ENCODE measurements around the gene NOS2.
"Not testable (repeated sequence)": the region's sequence is repeated elsewhere in the genome, so short reads cannot be mapped to it uniquely, and the experiment has no call there.

The NOS2 gene

GRCh38 chr17:27753726-27754125, 46.6 kb downstream of the NOS2 start:
- DNase-seq = not testable (repeated sequence)

- not testable (repeated sequence) for DNase-seq
These were observed 47.3 kb downstream of the NOS2 start for GRCh38 chr17:27752831-27753619.

- DNase-seq = no peak
These were observed 48.5 kb downstream of the NOS2 start for GRCh38 chr17:27751622-27752490.

- DNase-seq = no peak
These were observed 49.2 kb downstream of the NOS2 start for GRCh38 chr17:27751166-27751565.

GRCh38 chr17:27749562-27750150, 50.7 kb downstream of the NOS2 start:
- not testable (repeated sequence) for DNase-seq

- DNase-seq = no peak
These were observed 51.9 kb downstream of the NOS2 start for GRCh38 chr17:27748360-27748825.

GRCh38 chr17:27747462-27748359, 52.6 kb downstream of the NOS2 start:
- DNase-seq = no peak

GRCh38 chr17:27746881-27747280, 53.4 kb downstream of the NOS2 start:
- no peak for DNase-seq

- not testable (repeated sequence) for DNase-seq
These were observed 54.0 kb downstream of the NOS2 start for GRCh38 chr17:27746320-27746719.

- DNase-seq = not testable (repeated sequence)
These were observed 55.0 kb downstream of the NOS2 start for GRCh38 chr17:27745207-27745830.

GRCh38 chr17:27743281-27743885, 56.9 kb downstream of the NOS2 start:
- no peak for DNase-seq

GRCh38 chr17:27741971-27742575, 58.3 kb downstream of the NOS2 start:
- no peak for DNase-seq

GRCh38 chr17:27741361-27741861, 58.9 kb downstream of the NOS2 start:
- no peak for DNase-seq

GRCh38 chr17:27740541-27740940, 59.8 kb downstream of the NOS2 start:
- DNase-seq = not testable (repeated sequence)

GRCh38 chr17:27733773-27734172, 66.6 kb downstream of the NOS2 start:
- DNase-seq = no peak

GRCh38 chr17:27732746-27733145, 67.6 kb downstream of the NOS2 start:
- not testable (repeated sequence) for DNase-seq

GRCh38 chr17:27725982-27726381, 74.3 kb downstream of the NOS2 start:
- not testable (repeated sequence) for DNase-seq

- DNase-seq = no peak
These were observed 78.5 kb downstream of the NOS2 start for GRCh38 chr17:27721797-27722196.
